ENCODE results near the gene CSMD2.
"Not testable (repeated sequence)": the region's sequence is repeated elsewhere in the genome, so short reads cannot be mapped to it uniquely, and the experiment has no call there.

CSMD2 gene

DNA sequence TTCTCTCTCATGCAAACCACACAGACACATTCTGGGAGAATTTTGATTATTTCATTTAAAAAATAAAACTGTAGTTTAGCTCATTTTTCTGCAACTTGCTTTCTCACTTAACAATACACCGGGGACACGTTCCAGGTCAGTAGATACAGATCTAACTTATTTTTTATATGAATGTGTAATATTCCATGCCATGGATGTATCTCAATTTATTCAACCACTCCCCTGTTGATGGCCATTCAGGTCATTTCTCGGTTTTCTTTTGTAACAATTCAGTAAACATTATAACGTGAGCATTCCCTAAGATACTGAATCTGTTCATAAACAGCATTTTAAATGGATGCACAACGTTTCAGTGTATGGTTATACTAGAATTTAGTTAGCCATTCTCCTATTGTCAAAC lies 64.7 kb downstream of the CSMD2 start:
- no peak for DNase-seq

DNA sequence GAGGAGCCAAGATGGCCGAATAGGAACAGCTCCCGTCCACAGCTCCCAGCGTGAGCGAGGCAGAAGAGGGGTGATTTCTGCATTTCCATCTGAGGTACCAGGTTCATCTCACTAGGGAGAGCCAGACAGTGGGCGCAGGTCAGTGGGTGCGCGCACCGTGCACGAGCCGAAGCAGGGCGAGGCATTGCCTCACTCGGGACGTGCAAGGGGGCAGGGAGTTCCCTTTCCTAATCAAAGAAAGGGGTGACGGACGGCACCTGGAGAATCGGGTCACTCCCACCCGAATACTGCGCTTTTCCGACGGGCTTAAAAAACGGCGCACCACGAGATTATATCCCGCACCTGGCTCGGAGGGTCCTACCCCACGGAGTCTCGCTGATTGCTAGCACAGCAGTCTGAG lies 72.6 kb downstream of the CSMD2 start:
- DNase-seq: not testable (repeated sequence)

DNA sequence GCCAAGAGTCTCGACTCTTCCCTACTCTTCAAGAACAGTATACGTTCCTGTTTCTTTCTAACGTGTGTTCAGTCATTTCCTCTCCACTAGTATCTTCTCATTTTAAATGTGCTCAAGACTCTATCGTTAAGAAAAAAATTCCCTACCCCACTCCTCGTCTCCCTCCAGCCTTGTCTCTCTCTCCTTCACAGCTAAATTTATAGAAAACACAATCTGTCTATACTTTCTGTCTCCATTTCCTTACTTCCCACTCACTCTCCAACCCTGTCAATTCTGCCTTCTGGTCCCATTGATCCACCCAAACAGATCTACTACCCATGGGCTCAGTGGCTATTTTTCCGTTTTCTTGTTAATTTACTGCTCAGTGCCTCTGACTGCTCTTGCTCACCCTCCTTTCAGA lies 75.3 kb downstream of the CSMD2 start:
- no peak for DNase-seq

DNA sequence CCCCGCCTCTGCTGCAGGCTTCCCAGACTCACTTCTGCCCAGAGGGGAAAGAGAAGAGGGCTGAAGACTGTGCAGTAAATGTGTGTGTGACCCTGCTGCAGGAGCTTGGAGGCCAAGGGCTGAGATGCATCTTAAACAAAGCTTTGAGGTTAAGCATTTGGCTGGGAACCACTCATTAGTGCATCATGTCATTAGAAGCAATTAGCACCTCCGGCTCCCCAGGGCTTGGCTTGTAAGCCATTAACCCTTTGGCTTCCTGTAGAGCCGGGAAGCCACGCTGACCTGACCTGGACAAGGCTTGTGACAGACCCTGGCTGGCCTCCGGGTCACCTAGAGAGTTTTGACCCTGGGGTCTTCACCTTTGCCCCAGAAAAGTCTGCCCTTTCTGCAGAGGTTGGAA lies 77.0 kb downstream of the CSMD2 start:
- no peak for DNase-seq

DNA sequence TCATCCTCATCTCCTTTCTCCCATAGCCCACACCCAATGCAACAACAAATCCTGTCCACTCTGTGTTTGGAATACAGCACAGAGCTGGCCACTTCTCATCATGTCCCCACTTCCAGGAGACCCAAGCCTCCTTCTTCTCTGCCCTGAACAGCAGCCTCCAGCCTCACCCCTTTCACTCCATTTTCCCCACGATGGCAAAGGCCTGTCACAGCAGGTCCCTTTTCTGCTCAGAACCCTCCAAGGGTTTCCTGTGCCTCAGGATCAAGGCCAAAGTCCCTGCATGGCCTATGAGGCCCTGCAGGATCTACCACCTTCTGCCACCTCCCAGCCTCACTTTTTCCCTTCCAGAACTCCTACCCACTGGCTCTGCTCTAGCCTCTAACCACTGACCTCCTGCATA lies 78.5 kb downstream of the CSMD2 start:
- no peak for DNase-seq

GRCh38 chr1:34083974-34084373 lies 81.1 kb downstream of the CSMD2 start:
- DNase-seq: no peak

DNA sequence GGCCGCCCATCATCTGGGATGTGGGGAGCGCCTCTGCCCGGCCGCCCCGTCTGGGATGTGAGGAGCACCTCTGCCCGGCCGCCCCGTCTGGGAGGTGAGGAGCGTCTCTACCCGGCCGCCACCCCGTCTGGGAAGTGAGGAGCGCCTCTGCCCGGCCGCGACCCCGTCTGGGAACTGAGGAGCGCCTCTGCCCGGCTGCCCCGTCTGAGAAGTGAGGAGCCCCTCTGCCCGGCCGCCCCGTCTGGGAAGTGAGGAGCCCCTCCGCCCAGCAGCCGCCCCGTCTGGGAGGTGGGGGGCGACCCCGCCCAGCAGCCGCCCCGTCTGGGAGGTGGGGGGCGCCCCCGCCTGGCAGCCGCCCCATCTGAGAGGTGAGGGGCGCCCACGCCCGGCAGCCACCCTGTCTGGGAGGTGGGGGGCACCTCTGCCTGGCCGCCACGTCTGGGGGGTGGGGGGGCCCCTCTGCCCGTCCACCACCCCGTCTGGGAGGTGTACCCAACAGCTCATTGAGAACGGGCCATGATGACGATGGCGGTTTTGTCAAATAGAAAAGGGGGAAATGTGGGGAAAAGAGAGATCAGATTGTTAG lies 82.9 kb downstream of the CSMD2 start:
- not testable (repeated sequence) for DNase-seq

DNA sequence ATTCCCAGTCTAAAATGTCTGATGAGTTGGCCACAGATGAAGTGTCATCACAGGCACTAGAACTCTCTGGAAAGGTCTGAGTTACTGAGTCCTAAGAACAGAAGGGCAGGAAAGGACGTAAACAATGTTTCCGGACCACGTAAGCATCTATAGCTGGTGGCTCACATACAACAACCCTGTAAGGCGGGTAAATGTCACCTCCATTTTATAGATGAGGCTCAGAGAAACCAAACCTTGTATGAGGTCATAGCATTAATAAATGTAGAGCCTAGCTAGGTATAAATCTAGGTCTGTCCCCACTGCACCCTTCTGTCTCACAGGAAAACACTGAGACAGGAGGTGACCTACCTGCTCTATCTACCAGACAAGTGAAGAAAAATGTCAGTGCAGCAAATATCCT lies 86.6 kb downstream of the CSMD2 start:
- DNase-seq: no peak

DNA sequence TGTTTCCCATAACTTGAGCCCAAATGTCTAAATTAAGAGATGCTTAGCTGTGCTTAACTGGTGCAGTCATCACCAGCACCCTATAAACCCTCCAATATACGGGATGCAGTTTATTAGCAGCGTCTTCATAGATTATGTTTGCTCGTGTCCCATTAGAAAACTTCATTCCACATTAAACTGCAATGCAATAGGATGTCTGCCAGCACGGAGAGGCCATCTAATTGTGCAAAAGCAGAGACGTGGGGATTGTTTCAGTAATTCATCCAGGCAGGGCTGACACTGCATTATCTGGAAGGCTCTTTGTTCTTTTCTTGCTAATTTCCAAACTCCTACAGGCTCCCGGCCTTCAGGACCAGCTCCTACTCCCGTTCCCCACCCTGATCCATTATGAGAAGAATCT lies 89.5 kb downstream of the CSMD2 start:
- no peak for DNase-seq

- DNase-seq: no peak
These were observed 91.9 kb downstream of the CSMD2 start for GRCh38 chr1:34073028-34073695.

GRCh38 chr1:34070201-34070836 lies 94.7 kb downstream of the CSMD2 start:
- no peak for DNase-seq

DNA sequence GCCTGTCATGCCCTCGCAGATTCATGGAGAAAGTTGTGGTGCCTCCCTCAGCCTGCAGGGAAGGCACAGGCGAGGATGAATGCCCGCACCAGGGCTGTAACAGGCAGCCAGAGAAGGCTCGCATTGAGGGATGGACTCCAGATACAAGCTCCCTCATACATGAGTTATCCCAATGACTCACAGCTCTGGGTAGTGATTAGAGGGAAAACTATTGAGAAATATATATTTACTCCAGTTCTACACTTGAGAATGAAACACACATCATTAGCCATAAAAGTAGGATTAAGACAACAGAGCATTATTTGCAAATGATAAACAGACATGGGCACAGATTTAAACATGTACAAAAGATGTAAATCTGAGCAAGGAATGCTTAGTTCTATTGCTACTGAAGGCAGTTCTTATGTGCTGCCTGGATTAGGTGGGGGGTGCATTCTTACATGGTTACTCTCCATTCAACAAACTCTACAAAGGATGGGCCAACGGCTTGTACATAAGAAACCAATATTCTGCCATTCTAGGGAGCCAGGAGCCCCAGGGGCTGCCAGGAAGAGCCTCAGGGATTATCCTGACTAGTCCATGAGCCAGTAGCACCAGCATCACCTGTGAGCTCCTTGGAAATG lies 97.9 kb downstream of the CSMD2 start:
- DNase-seq: no peak

- DNase-seq: no peak
These were observed 98.9 kb downstream of the CSMD2 start for GRCh38 chr1:34066166-34066565.

GRCh38 chr1:34065498-34065897 lies 99.5 kb downstream of the CSMD2 start:
- DNase-seq: no peak

DNA sequence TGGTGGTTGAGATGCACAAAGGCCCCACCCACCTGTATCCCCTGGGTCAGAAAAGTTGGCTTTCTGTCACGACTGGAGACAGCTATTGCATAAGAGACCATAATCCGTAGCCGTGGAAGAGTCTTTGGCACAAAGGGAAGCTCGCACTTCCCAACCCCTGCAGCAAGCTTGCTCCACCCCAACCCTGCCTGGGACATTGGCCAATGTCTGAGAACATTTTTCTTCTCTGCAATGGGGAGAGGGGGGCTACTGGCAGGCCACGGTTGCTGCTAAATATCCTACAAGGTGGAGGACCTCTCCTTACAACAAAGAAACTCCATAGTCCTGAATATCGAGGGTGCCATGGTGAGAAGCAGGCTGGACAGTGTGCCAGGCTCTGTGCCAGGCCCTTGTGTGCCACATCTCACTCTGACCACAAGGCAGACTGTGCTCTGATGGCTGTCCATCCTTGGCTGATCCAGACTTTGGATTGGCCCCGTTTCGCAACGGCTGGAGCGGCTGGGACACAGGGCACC lies 104.1 kb downstream of the CSMD2 start:
- no peak for DNase-seq

GRCh38 chr1:34060187-34060730 lies 104.8 kb downstream of the CSMD2 start:
- no peak for DNase-seq

GRCh38 chr1:34057347-34058130 lies 107.5 kb downstream of the CSMD2 start:
- DNase-seq: no peak

- DNase-seq: no peak
These were observed 109.2 kb downstream of the CSMD2 start for GRCh38 chr1:34055818-34056217.

- DNase-seq: no peak
These were observed 110.1 kb downstream of the CSMD2 start for GRCh38 chr1:34054920-34055319.

- DNase-seq: no peak
These were observed 111.4 kb downstream of the CSMD2 start for GRCh38 chr1:34053660-34054059.

DNA sequence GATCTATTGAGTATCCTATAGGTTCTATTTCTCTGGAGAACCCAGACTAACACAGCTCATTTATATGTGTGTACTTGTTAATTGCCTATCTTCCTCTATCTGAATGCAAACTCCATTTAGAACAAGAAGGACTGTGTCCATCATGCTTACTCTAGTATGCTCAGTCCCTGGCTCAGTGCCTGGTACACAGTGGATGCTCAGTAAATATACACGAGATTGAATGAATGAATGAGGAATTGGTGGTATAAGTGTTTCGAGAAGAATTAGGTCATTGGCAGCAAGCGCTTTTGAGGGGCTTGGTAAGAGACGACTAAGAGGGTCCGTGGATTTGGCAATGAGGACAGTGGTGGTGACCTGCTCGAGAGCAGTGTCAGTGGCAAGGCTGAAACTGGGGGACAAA lies 112.5 kb downstream of the CSMD2 start:
- DNase-seq: no peak

DNA sequence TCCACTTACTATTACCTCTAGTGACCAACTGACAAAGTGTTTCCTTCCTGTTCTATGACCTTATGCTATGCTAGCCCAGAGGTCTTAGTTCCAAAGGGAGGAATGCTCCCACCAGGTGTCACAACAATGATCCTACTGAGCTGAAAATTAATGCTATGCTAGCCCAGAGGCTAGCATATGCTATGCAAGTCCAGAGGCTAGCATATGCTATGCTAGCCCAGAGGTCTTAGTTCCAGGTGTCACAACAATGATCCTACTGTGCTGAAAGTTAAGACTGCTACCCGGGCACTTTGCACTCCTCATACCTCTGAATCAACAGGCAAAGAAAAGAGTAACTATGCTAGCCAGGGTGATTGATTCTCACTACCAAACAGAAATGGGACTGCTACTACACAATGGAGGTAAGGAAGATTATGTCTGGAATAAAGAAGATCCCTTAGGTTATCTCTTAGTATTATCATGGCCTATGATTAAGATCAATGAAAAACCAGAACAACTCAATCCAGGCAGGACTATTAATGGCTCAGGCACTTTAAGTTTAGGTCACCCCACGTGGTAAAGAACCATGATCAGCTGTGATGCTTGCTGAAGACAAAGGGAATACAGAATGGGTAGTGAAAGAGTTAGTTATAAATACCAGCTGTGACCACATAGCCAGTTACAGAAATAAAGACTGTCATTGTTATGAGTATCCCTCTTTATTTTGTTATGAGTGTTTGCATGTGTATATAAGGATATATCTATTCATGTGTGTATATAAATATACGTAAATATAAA lies 114.1 kb downstream of the CSMD2 start:
- no peak for DNase-seq

All from NCI-H187 treated with DMSO at 0.1 percent for 48 hours (cell line).